HG03469 (cell line): ENCODE data around the gene PPP1R1B.

Experiments used
- ATAC-seq: cut with Tn5 transposase; IDR thresholded peaks from one replicate; pipeline ENCODE4 v1.9.1; 2021; ENCODE audit warnings: mild to moderate bottlenecking, moderate library complexity, moderate number of reproducible peaks; ENCODE audit not compliant: unreplicated experiment

PPP1R1B gene

GRCh38 chr17:39666231-39666600 is 39.5 kb downstream of the PPP1R1B start:
- no peak for ATAC-seq

- ATAC-seq: no peak
Observed at GRCh38 chr17:39666601-39667261, 40.0 kb downstream of the PPP1R1B start.

- no peak for ATAC-seq
Observed at GRCh38 chr17:39667262-39667944, 40.7 kb downstream of the PPP1R1B start.

GRCh38 chr17:39667945-39668924 is 41.5 kb downstream of the PPP1R1B start, which contains the start of gene PNMT:
Gene PNMT, plus strand, starts transcription at chr17:39668453. Its CDS starts 23 bp downstream, at chr17:39668476.
- ATAC-seq: no peak

- no peak for ATAC-seq
Observed at GRCh38 chr17:39669897-39670735, 43.4 kb downstream of the PPP1R1B start.

- no peak for ATAC-seq
Observed at GRCh38 chr17:39670746-39671145, 44.0 kb downstream of the PPP1R1B start.

GRCh38 chr17:39671651-39672521 is 45.1 kb downstream of the PPP1R1B start:
- ATAC-seq: no peak

- no peak for ATAC-seq
Observed at GRCh38 chr17:39672522-39673334, 46.0 kb downstream of the PPP1R1B start.

- ATAC-seq: no peak
Observed at GRCh38 chr17:39673335-39674081, 46.8 kb downstream of the PPP1R1B start.

GRCh38 chr17:39674179-39674578 is 47.4 kb downstream of the PPP1R1B start:
- ATAC-seq: no peak

- ATAC-seq: no peak
Observed at GRCh38 chr17:39674702-39675389, 48.1 kb downstream of the PPP1R1B start.

- ATAC-seq: no peak
Observed at GRCh38 chr17:39675390-39676082, 48.8 kb downstream of the PPP1R1B start.

GRCh38 chr17:39676198-39676819 is 49.6 kb downstream of the PPP1R1B start:
- no peak for ATAC-seq

GRCh38 chr17:39677072-39677471 is 50.3 kb downstream of the PPP1R1B start:
- ATAC-seq: no peak

GRCh38 chr17:39677542-39678339 is 51.0 kb downstream of the PPP1R1B start:
- ATAC-seq: no peak
